Measurements from ENCODE around the gene LIFR. TPM values are rescaled to one million over a fixed set of nuclear protein-coding genes. Genes with fewer than 3 reads are reported as not detected.

LIFR gene
- total RNA-seq, 1 experiment from 2014 or later, result 10.6 TPM

DNA sequence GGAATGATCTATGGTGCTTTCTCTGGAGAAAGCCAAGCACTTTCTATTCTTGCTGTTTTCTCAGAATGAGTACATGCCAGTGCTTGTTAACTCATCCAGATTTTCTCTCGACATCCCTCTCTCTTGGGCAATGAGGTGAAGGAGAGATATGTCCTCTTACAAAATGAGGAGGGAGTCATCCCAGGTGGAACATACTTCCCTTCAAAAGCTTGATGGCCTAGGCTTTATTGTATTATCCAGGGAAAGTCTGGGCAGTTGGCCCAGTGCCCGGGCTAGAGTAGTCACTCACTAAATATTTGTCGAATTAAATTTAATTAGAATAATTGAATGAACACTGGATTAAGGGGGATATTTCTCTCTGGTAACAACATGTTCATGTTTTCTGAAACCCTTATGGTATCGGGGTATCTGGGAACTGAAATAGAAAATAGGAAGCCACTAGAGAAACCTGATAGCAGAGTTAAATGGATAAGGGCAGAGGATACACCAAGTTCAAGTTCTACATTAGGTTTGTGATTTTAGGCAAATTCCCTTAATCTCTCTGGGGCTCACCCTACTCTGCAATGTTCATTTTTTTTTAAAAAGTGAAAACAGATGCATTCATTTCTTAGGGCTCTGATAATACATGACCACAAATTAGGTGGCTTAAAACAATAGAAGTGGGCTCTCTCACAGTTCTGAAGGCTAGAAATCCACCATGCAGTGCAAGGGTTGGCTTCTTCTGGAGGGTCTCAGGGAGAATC, 99.6 kb downstream of the LIFR start:
- H3K79me2 ChIP-seq (ENCODE audit: insufficient read depth, low read length), result no peaks in the 10 kb centered on the region
- no peaks in the 10 kb centered on the region for H4K20me1 ChIP-seq (ENCODE audit: insufficient read depth)
- H3K4me1 ChIP-seq (ENCODE audit: control insufficient read depth in 1 of 2, insufficient read depth in 2 of 2, low read length in 2 of 2), result no peaks in the 10 kb centered on the region
- ChIA-PET POLR2A (no interaction called here), CTCF (no interaction called here), RAD21 (ENCODE audit: low non-redundant PET in 1 of 2, low total read pairs in 2 of 2, uncharacterized antibody in 2 of 2, unreplicated experiment in 2 of 2) (no interaction called here)
- H3K27ac ChIP-seq (ENCODE audit: low read depth, low read length), result no peak overlapping the region
- no peak overlapping the region for H2AFZ ChIP-seq (ENCODE audit: low read depth, low read length, poor library complexity, severe bottlenecking)
- H3K9me3 ChIP-seq (ENCODE audit: control insufficient read depth in 1 of 2, insufficient read depth in 1 of 2, low read depth in 1 of 2, low read length in 2 of 2), result no peaks in the 10 kb centered on the region
- TF ChIP-seq REST (IDR thresholded peaks at IDR 0.05; ENCODE audit: low read depth), result no peak
- H3K27me3 ChIP-seq (ENCODE audit: insufficient read depth, low read length), result no peaks in the 10 kb centered on the region
- H3K9ac ChIP-seq (ENCODE audit: low read length), result no peak overlapping the region
- DNase-seq (ENCODE audit: low read depth, low spot score) (no peak), ATAC-seq (no peak)
- intact Hi-C loops (cut with micrococcal nuclease), result no loop called here
- no peaks in the 10 kb centered on the region for H3K36me3 ChIP-seq (ENCODE audit: control insufficient read depth in 1 of 2, insufficient read depth in 2 of 2, low read length in 2 of 2)
- no TSS peak for BruUV-seq (replicated peaks)
- H3K4me3 ChIP-seq (replicated peaks in 1 of 2; ENCODE audit: low read depth in 1 of 2, low read length in 2 of 2), result no peak overlapping the region
- no peaks in the 10 kb centered on the region for H3K9me2 ChIP-seq (ENCODE audit: insufficient read depth)
- no peak overlapping the region for H3K4me2 ChIP-seq (ENCODE audit: low read length)

DNA sequence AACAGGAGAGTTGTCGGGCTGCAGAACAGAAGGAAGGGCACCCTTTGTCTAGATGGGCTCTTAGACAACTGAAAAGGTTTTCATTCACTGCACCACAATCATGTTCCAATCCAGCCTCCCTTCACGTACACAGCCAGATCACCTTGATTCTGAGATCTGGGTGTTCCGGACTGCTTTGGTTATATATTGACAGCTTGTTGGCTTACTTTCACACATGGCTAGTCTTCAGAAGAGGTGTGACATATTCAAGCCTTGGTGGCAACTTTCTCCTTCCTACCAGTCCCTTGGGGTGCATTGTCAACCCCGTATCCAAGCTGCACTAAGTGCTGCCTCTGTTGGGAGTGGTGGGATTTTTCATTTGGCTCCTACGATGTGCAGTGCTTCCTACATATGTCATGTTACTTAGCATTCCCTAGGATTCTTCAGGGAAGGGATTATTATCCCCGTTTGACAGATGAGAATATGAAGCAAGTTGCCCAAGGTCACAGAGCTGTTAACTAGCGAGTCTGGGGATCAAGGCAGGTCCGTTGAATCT, 100.6 kb downstream of the LIFR start:
- Histone ChIP-seq H3K4me3 (replicated peaks in 1 of 2; ENCODE audit: low read depth in 1 of 2, low read length in 2 of 2) (no peak overlapping the region), H3K9me3 (ENCODE audit: control insufficient read depth in 1 of 2, insufficient read depth in 1 of 2, low read depth in 1 of 2, low read length in 2 of 2) (no peaks in the 10 kb centered on the region), H3K27ac (ENCODE audit: low read depth, low read length) (no peak overlapping the region), H3K36me3 (ENCODE audit: control insufficient read depth in 1 of 2, insufficient read depth in 2 of 2, low read length in 2 of 2) (no peaks in the 10 kb centered on the region), H3K4me1 (ENCODE audit: control insufficient read depth in 1 of 2, insufficient read depth in 2 of 2, low read length in 2 of 2) (no peaks in the 10 kb centered on the region), H2AFZ (ENCODE audit: low read depth, low read length, poor library complexity, severe bottlenecking) (no peak overlapping the region), H4K20me1 (ENCODE audit: insufficient read depth) (no peaks in the 10 kb centered on the region), H3K27me3 (ENCODE audit: insufficient read depth, low read length) (no peaks in the 10 kb centered on the region), H3K9ac (ENCODE audit: low read length) (no peak overlapping the region), H3K4me2 (ENCODE audit: low read length) (no peak overlapping the region), H3K9me2 (ENCODE audit: insufficient read depth) (no peaks in the 10 kb centered on the region), H3K79me2 (ENCODE audit: insufficient read depth, low read length) (no peaks in the 10 kb centered on the region)
- TF ChIP-seq, protein P1, sequence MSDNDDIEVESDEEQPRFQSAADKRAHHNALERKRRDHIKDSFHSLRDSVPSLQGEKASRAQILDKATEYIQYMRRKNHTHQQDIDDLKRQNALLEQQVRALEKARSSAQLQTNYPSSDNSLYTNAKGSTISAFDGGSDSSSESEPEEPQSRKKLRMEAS (IDR thresholded peaks at IDR 0.05), result no peak
- TF ChIP-seq YY1 (IDR thresholded peaks at IDR 0.05; ENCODE audit: extremely low read depth, insufficient replicate concordance, low read depth, low read length) (no peak), CTCF (IDR thresholded peaks at IDR 0.05 in 2 of 3, conservative IDR thresholded peaks at IDR 0.05 in 1 of 3; ENCODE audit: borderline replicate concordance in 1 of 3, insufficient read depth in 1 of 3, low read depth in 2 of 3, low read length in 2 of 3) (no peak), RAD21 (IDR thresholded peaks at IDR 0.05; ENCODE audit: low read depth) (no peak), POLR2AphosphoS5 (IDR thresholded peaks at IDR 0.05; ENCODE audit: low read depth, low read length) (no peak), EGR1 (IDR thresholded peaks at IDR 0.05; ENCODE audit: low read depth) (no peak), ELF1 (IDR thresholded peaks at IDR 0.05; ENCODE audit: borderline replicate concordance, low read depth) (no peak)
- ChIA-PET CTCF (no interaction called here), RAD21 (ENCODE audit: low non-redundant PET in 1 of 2, low total read pairs in 2 of 2, uncharacterized antibody in 2 of 2, unreplicated experiment in 2 of 2) (no interaction called here), POLR2A (no interaction called here)
- no peak for ATAC-seq
- no TSS peak for BruUV-seq (replicated peaks)
- intact Hi-C loops (cut with micrococcal nuclease), result no loop called here
- no peak for DNase-seq (ENCODE audit: low read depth, low spot score)

Measured in HCT116 (cell line).